ENCODE results near the gene MLLT10.

The MLLT10 gene

DNA sequence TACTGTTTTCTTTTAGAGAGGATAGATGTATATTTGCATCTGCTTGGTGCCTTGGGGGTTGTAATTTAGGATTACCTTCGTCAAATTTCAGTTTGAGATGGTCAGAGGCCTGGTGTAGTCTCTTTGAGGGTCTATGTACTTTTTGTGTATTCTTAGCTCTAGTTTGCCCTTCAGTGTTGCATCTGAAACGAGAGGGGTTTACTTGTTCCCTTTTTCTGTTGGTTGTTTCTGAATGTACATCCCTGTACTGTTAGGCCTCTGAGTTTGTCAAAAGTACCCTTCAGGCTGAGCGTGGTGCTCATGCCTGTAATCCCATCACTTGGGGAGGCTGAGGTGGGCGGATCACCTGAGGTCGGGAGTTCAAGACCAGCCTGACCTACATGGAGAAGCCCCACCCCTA, 60.0 kb downstream of the MLLT10 start:
- no peak for DNase-seq (ENCODE audit: low spot score)
- ChIA-PET CTCF (no interaction called here), POLR2A (ENCODE audit: low non-redundant PET) (no interaction called here)

GRCh38 chr10:21599582-21599981, 65.5 kb downstream of the MLLT10 start:
- TF ChIP-seq, protein P1, sequence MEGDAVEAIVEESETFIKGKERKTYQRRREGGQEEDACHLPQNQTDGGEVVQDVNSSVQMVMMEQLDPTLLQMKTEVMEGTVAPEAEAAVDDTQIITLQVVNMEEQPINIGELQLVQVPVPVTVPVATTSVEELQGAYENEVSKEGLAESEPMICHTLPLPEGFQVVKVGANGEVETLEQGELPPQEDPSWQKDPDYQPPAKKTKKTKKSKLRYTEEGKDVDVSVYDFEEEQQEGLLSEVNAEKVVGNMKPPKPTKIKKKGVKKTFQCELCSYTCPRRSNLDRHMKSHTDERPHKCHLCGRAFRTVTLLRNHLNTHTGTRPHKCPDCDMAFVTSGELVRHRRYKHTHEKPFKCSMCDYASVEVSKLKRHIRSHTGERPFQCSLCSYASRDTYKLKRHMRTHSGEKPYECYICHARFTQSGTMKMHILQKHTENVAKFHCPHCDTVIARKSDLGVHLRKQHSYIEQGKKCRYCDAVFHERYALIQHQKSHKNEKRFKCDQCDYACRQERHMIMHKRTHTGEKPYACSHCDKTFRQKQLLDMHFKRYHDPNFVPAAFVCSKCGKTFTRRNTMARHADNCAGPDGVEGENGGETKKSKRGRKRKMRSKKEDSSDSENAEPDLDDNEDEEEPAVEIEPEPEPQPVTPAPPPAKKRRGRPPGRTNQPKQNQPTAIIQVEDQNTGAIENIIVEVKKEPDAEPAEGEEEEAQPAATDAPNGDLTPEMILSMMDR (conservative IDR thresholded peaks at IDR 0.05; ENCODE audit: low read depth): no peak
- H3K27ac ChIP-seq: no peak overlapping the region
- CTCF ChIA-PET: interaction anchor here (0.6 kb wide), 1 partner anchor 193 kb away, joined by 3 read pairs; no protein-coding TSS in a partner anchor
- DNase-seq (ENCODE audit: low spot score): no peak
- POLR2A ChIA-PET (ENCODE audit: low non-redundant PET): no interaction called here

More for the DNA sequence above, 60.0 kb downstream of the MLLT10 start:
- TF ChIP-seq, protein P1 (conservative IDR thresholded peaks at IDR 0.05; ENCODE audit: low read depth): no peak
- H3K27ac ChIP-seq: no peak overlapping the region

GRCh38 chr10:21600804-21601433, 66.9 kb downstream of the MLLT10 start:
- CTCF ChIA-PET: no interaction called here
- TF ChIP-seq, protein P1 (conservative IDR thresholded peaks at IDR 0.05; ENCODE audit: low read depth): no peak
- DNase-seq (ENCODE audit: low spot score): no peak
- POLR2A ChIA-PET (ENCODE audit: low non-redundant PET): no interaction called here
- no peak overlapping the region for H3K27ac ChIP-seq

- CTCF ChIA-PET: interaction anchor here (0.7 kb wide), 1 partner anchor 95 kb away, joined by 3 read pairs; no protein-coding TSS in a partner anchor
These were observed 68.3 kb downstream of the MLLT10 start for GRCh38 chr10:21602313-21602712.

GRCh38 chr10:21603721-21604120, 69.7 kb downstream of the MLLT10 start:
- DNase-seq (ENCODE audit: low spot score): no peak
- POLR2A ChIA-PET (ENCODE audit: low non-redundant PET): no interaction called here
- no peak overlapping the region for H3K27ac ChIP-seq
- CTCF ChIA-PET: interaction anchor here (0.9 kb wide), 1 partner anchor 24 kb away, joined by 3 read pairs; no protein-coding TSS in a partner anchor
- TF ChIP-seq, protein P1 (conservative IDR thresholded peaks at IDR 0.05; ENCODE audit: low read depth): no peak

More at GRCh38 chr10:21602313-21602712, 68.3 kb downstream of the MLLT10 start:
- TF ChIP-seq, protein P1 (conservative IDR thresholded peaks at IDR 0.05; ENCODE audit: low read depth): no peak
- no peak overlapping the region for H3K27ac ChIP-seq
- no peak for DNase-seq (ENCODE audit: low spot score)
- POLR2A ChIA-PET (ENCODE audit: low non-redundant PET): no interaction called here

- H3K27ac ChIP-seq: no peak overlapping the region
These were observed 70.6 kb downstream of the MLLT10 start for GRCh38 chr10:21604651-21605050.

More at GRCh38 chr10:21604651-21605050, 70.6 kb downstream of the MLLT10 start:
- DNase-seq (ENCODE audit: low spot score): no peak
- ChIA-PET CTCF (interaction anchor here (0.9 kb wide), 1 partner anchor 23 kb away, joined by 3 read pairs; no protein-coding TSS in a partner anchor), POLR2A (ENCODE audit: low non-redundant PET) (no interaction called here)
- TF ChIP-seq, protein P1 (conservative IDR thresholded peaks at IDR 0.05; ENCODE audit: low read depth): no peak

All from RWPE1 (cell line).